IPS-18a (cell line): ENCODE measurements around the gene TMEM145.

Experiments
- H3K27ac ChIP-seq: one replicate; pipeline ENCODE4 v1.5.1; 2013; ENCODE audit warnings: low read length
- H3K27me3 ChIP-seq: one replicate; pipeline ENCODE4 v1.6.1; 2013; ENCODE audit warnings: mild to moderate bottlenecking, low read length; ENCODE audit not compliant: control insufficient read depth, insufficient read depth
- H3K36me3 ChIP-seq: one replicate; pipeline ENCODE4 v1.6.1; 2013; ENCODE audit warnings: low read depth, low read length; ENCODE audit not compliant: control insufficient read depth
- H3K4me1 ChIP-seq: one replicate; pipeline ENCODE4 v1.6.1; 2013; ENCODE audit warnings: low read depth, low read length; ENCODE audit not compliant: control insufficient read depth
- H3K4me3 ChIP-seq: one replicate; pipeline ENCODE4 v1.5.1; 2013; ENCODE audit warnings: low read length
- H3K9ac ChIP-seq: one replicate; pipeline ENCODE4 v1.6.1; 2013; ENCODE audit warnings: mild to moderate bottlenecking, low read length, moderate library complexity
- H3K9me3 ChIP-seq: one replicate; pipeline ENCODE4 v1.6.1; 2013; ENCODE audit warnings: low read depth, low read length; ENCODE audit not compliant: control insufficient read depth

The TMEM145 gene

DNA sequence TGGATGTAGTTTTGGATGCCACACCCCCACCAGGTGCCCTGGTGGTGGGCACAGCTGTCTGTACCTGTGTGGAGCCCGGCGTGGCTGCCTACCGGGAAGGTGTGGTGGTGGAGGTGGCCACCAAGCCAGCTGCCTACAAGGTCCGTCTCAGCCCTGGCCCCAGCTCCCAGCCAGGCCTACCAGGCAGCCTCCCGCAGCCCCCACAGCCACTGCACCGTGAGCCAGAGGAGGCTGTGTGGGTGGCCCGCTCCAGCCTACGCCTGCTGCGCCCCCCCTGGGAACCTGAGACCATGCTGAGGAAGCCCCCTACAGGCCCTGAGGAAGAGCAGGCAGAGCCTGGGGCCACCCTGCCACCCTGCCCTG lies 40.6 kb upstream of the TMEM145 start:
- H3K27ac ChIP-seq, result no peak overlapping the region
- no peak overlapping the region for H3K9ac ChIP-seq
- H3K36me3 ChIP-seq, result no peaks in the 10 kb centered on the region
- no peaks in the 10 kb centered on the region for H3K9me3 ChIP-seq
- H3K4me1 ChIP-seq, result peaks cover 8% of the 10 kb centered on the region
- H3K27me3 ChIP-seq, result no peaks in the 10 kb centered on the region
- H3K4me3 ChIP-seq, result no peak overlapping the region

DNA sequence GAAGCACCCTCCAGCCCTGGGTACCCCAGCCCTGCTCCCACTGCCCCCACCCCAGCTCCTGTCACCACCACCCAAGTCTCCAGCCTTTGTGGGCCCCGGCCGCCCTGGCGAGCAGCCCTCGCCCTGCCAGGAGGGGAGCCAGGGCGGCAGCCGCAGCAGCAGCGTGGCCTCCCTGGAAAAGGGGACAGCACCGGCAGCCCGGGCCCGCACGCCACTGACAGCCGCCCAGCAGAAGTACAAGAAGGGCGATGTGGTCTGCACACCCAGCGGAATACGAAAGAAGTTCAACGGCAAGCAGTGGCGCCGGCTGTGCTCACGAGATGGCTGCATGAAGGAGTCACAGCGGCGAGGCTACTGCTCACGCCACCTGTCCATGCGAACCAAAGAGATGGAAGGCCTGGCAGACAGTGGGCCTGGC lies 40.1 kb upstream of the TMEM145 start:
- Histone ChIP-seq H3K36me3 (no peaks in the 10 kb centered on the region), H3K4me1 (peaks cover 5% of the 10 kb centered on the region)

DNA sequence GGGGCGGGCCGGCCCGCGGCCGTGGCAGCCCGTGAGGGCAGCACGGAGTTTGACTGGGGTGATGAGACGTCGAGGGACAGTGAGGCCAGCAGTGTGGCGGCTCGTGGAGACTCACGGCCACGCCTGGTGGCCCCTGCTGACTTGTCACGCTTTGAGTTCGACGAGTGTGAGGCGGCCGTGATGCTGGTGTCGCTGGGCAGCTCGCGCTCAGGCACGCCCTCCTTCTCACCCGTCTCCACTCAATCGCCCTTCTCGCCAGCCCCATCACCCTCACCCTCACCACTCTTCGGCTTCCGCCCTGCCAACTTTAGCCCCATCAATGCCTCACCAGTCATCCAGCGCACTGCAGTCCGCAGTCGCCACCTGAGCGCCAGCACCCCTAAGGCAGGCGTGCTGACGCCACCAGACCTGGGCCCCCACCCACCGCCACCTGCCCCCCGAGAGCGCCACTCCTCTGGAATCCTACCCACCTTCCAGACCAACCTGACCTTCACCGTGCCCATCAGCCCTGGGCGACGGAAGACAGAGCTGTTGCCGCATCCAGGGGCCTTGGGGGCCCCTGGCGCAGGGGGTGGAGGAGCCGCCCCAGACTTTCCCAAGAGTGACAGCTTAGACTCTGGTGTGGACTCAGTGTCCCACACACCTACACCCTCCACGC lies 39.6 kb upstream of the TMEM145 start:
- H3K9me3 ChIP-seq, result no peaks in the 10 kb centered on the region
- peaks cover 5% of the 10 kb centered on the region for H3K4me1 ChIP-seq
- H3K36me3 ChIP-seq, result no peaks in the 10 kb centered on the region
- H3K27ac ChIP-seq, result no peak overlapping the region
- no peak overlapping the region for H3K4me3 ChIP-seq
- H3K9ac ChIP-seq, result no peak overlapping the region
- H3K27me3 ChIP-seq, result no peaks in the 10 kb centered on the region

More for the DNA sequence above, 40.1 kb upstream of the TMEM145 start:
- Histone ChIP-seq H3K27ac (no peak overlapping the region), H3K9me3 (no peaks in the 10 kb centered on the region), H3K4me3 (no peak overlapping the region), H3K9ac (no peak overlapping the region), H3K27me3 (no peaks in the 10 kb centered on the region)

DNA sequence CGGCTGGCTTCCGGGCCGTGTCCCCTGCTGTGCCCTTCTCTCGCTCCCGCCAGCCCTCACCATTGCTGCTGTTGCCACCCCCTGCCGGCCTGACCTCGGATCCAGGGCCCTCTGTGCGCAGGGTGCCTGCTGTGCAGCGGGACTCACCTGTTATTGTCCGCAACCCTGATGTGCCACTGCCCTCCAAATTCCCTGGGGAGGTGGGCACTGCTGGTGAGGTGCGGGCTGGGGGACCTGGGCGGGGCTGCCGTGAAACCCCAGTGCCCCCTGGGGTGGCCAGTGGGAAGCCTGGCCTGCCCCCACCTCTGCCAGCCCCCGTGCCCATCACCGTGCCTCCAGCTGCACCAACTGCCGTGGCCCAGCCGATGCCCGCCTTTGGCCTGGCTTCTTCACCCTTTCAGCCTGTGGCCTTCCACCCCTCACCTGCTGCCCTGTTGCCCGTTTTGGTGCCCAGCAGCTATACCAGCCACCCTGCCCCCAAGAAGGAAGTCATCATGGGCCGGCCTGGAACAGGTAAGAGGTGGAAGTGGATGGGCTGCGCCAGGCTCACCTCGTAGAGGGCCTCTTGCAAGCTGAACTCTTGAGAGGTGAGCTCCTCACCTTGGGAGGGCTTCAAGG lies 38.9 kb upstream of the TMEM145 start:
- peaks cover 5% of the 10 kb centered on the region for H3K4me1 ChIP-seq
- no peaks in the 10 kb centered on the region for H3K9me3 ChIP-seq
- H3K36me3 ChIP-seq, result no peaks in the 10 kb centered on the region

DNA sequence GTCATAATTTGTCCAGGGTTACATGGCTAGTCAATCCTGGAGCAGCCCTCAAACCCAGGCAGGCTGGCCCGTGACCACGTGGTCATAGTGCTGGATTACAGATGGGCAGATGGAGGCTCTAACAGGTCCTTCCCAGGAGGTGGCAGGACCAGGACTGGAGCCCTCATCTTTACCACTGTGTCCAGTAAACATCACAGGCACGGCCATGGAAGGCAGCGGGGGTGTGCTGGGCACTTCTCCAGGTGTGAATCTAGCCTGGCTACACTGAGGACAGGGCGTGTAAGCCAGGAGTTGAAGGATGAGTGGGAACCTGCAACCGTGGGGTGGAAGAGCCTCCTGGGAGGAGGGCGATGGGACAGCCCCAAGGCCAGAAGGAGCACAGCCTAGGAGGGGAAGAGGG lies 38.0 kb upstream of the TMEM145 start:
- no peaks in the 10 kb centered on the region for H3K36me3 ChIP-seq
- H3K9me3 ChIP-seq, result no peaks in the 10 kb centered on the region
- no peaks in the 10 kb centered on the region for H3K4me1 ChIP-seq
- no peak overlapping the region for H3K27ac ChIP-seq
- no peaks in the 10 kb centered on the region for H3K27me3 ChIP-seq
- no peak overlapping the region for H3K4me3 ChIP-seq
- H3K9ac ChIP-seq, result no peak overlapping the region

More for the DNA sequence above, 38.9 kb upstream of the TMEM145 start:
- no peaks in the 10 kb centered on the region for H3K27me3 ChIP-seq
- H3K27ac ChIP-seq, result no peak overlapping the region
- H3K9ac ChIP-seq, result no peak overlapping the region
- no peak overlapping the region for H3K4me3 ChIP-seq

DNA sequence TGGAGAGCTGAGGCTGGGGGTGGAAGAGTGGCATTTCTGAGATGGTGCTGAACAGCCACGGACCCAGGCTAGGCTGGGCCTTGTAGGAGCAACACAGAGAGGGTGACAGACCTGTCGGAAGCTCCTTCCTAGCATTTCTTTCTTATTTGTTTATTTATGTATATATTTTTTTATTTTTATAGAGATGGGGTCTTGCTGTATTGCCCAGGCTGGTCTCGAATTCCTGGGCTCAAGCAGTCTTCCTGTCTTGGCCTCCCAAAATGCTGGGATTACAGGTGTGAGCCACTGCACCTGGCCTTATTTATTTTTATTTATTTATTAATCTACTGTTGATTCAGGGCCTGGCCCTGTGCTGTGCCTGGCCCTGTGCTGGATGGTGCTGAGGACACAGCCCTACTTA lies 37.6 kb upstream of the TMEM145 start:
- H3K4me3 ChIP-seq, result no peak overlapping the region
- no peaks in the 10 kb centered on the region for H3K4me1 ChIP-seq
- H3K9me3 ChIP-seq, result no peaks in the 10 kb centered on the region
- no peak overlapping the region for H3K27ac ChIP-seq
- no peaks in the 10 kb centered on the region for H3K36me3 ChIP-seq
- no peak overlapping the region for H3K9ac ChIP-seq
- no peaks in the 10 kb centered on the region for H3K27me3 ChIP-seq

DNA sequence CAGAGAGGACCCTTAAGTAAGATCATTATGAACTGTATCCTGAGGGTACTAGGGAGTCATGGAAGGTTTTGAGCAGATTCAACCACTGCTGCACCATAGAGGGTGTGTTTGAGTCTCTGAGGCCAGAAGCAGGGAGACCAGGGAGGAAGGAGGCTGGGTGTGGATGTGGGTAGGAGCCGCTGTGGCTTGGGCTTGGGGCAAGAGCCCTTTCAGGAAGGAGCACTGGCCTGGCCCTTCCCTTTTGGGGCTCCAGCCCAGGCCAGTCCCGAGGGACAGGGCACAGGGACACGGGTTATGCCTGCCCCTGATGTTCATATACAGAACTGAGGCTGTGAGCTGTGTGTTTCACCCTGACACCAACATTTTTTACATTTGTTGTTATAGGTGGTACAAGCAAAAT lies 36.8 kb upstream of the TMEM145 start:
- no peak overlapping the region for H3K27ac ChIP-seq

DNA sequence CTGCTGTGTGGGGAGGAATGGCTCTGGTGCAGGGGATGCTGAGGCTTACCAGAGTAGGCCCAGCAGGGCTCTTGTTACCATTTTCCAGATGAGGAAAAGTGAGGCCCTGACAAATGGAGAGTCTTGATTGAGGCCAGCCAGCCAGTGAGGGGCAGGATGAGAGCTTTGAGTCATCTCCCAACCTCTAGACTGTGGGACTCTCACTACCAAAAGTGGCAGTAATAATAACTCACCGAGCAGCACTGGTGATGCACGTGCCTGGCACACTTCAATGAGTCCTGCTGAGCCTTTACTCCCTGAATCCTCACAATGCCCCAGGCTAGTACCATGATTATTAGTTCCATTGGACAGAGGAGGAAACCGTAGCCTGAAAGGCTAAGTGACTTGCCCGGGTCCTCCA lies 36.3 kb upstream of the TMEM145 start:
- H3K27ac ChIP-seq, result no peak overlapping the region
- H3K9me3 ChIP-seq, result no peaks in the 10 kb centered on the region
- H3K9ac ChIP-seq, result no peak overlapping the region
- H3K4me3 ChIP-seq, result no peak overlapping the region
- H3K27me3 ChIP-seq, result no peaks in the 10 kb centered on the region
- H3K36me3 ChIP-seq, result no peaks in the 10 kb centered on the region
- H3K4me1 ChIP-seq, result peaks cover 4% of the 10 kb centered on the region

More for the DNA sequence above, 36.8 kb upstream of the TMEM145 start:
- H3K4me3 ChIP-seq, result no peak overlapping the region
- no peaks in the 10 kb centered on the region for H3K4me1 ChIP-seq
- H3K9ac ChIP-seq, result no peak overlapping the region
- H3K9me3 ChIP-seq, result no peaks in the 10 kb centered on the region
- H3K27me3 ChIP-seq, result no peaks in the 10 kb centered on the region
- H3K36me3 ChIP-seq, result no peaks in the 10 kb centered on the region

DNA sequence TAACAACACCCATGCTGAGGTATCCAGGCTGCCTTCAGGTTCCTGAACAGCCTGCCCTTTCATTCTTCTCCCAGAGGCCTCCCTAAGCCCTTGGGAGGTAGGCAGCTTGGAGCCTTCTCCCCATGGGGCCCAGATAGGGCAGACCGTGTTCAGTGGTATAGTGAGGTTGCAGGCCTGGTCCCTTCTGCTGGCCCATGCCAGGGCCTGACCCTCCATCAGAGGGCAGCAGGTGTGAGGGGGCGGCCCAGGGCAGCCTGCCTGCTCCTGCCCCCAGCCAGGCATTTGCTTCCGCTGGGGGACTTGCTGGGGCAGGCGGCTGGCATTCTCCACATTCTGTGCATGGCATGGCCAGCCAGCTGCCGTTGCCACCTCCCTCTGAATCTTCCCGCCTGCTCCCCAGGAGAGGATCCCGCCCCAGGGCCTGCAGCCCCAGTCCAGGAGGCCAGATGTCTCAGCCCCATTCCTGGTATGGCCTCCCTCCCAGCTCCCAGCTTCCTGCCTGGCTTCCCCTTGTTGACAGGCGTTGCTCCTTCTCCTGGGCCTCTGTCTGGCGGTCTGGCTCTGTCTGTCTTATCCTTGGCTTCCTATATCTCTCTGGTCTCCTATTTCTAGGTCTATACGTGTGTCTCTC lies 35.2 kb upstream of the TMEM145 start:
- H3K9ac ChIP-seq, result no peak overlapping the region
- no peaks in the 10 kb centered on the region for H3K36me3 ChIP-seq
- no peak overlapping the region for H3K4me3 ChIP-seq
- no peaks in the 10 kb centered on the region for H3K27me3 ChIP-seq
- no peaks in the 10 kb centered on the region for H3K9me3 ChIP-seq
- H3K27ac ChIP-seq, result no peak overlapping the region
- H3K4me1 ChIP-seq, result peaks cover 14% of the 10 kb centered on the region

DNA sequence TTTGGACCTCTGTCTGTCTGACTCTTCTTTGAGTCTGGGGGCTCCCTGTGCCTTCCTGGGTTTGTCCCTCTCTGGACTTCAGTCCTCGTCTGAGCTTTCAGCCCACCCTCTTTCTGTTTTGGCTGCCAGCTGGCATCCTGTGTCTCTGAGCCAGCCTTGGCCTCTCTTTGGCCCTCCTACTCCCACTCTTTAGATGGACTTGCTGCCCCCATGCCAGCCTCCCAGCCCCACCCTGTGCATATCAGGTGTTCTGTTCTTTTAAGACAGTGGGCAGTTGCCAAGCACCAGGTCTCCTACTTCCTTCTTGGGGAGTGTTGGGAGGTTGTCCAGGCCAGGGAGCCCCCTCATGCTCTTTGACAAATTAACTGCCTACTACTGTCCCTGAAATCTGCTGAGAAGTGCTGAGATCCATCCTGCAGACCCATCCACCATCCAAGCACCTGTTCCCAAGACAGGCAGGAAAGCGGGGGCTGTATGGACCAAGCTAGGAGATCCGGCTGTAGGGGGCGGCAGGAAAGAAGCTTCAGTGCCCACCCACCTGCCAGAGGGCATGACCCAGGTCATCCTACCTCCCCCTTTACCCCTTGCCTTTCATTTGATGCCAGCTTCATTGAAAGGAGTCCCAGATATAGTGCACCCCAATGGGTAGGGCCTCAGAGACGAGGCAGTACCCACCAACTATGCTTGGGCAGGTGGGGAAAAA lies 34.5 kb upstream of the TMEM145 start:
- H3K27ac ChIP-seq, result no peak overlapping the region
- H3K9ac ChIP-seq, result no peak overlapping the region
- H3K27me3 ChIP-seq, result no peaks in the 10 kb centered on the region

DNA sequence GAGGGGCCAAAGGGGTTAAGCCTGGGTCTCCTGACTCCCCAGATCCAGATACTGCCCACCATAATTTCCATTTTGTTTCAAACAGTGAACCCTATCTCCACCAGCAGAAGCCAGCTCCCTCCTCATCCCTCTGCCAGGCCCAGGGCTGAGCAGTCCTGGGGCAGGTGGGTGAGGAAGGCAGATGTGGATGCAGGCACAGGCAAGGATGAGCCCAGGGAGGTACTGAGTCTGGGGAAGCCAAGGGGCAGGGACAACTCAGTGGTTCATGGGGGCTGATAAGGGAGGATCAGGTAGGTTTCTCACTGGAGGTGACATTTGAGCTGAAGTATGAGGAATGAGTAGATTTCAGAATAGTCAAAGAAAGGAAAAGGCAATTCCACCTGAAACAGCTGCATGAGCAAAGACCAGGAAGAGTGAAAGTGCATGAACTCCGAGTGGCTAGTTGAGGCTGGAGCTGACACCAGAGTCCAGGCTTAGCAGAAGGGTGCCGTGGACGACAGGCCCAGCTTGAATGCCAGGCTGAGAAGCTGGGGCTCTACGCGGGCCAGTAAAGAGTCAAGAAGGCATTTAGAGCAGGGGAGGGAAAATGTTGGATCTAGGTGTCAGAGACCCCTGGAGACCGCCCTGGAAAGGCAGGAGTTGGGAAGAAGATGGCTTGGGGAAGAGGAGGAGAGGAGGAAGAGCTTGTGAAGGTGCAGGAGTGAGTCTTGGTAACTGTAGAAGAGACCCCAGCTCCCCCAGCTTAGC lies 33.8 kb upstream of the TMEM145 start:
- no peaks in the 10 kb centered on the region for H3K9me3 ChIP-seq
- H3K27me3 ChIP-seq, result no peaks in the 10 kb centered on the region
- H3K27ac ChIP-seq, result no peak overlapping the region
- H3K4me3 ChIP-seq, result peak overlapping the region; percentile 78
- H3K9ac ChIP-seq, result peak overlapping the region; percentile 52
- peaks cover 18% of the 10 kb centered on the region for H3K4me1 ChIP-seq
- H3K36me3 ChIP-seq, result no peaks in the 10 kb centered on the region

More for the DNA sequence above, 34.5 kb upstream of the TMEM145 start:
- Histone ChIP-seq H3K4me1 (peaks cover 18% of the 10 kb centered on the region), H3K9me3 (no peaks in the 10 kb centered on the region), H3K4me3 (no peak overlapping the region), H3K36me3 (no peaks in the 10 kb centered on the region)
